Fibroblast of pulmonary artery (primary cell): Measurements from ENCODE around the gene PADI6.
A peak's percentile ranks its signal among the peaks of the same experiment; 100 is the strongest.

Experiments used
- DNase-seq: peaks from one replicate; pipeline ENCODE4 v3.0.0-alpha.2; 2010; ENCODE audit warnings: low read depth
- H3K4me3 ChIP-seq: replicated peaks from 2 replicates; pipeline ENCODE4 v1.5.1; 2011; ENCODE audit warnings: low read depth, mild to moderate bottlenecking, control low read depth, low read length, moderate library complexity
- CTCF ChIP-seq: IDR thresholded peaks from 2 replicates; pipeline ENCODE4 v1.5.1; 2011; ENCODE audit warnings: mild to moderate bottlenecking, control low read depth, low read length, inconsistent platforms; ENCODE audit errors: missing control alignments

PADI6 gene

DNA sequence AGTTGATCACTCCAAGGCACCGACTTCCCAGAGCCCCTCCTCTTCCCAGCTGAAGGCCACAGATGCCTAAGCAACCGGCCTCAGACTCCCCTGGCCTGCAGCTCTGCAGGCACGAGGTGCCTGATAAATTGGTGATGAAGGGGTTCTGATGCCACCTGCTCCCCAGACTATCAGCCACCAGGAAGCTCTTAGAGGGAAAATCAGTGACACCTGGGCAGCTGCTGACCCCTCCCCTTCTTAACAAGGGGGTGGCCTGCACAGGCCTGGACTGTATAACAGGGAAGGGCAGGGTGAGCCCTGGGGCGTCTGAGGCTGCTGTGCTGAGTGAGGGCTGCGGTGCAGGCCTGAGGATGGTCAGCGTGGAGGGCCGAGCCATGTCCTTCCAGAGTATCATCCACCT is at the start of gene PADI6:
Gene PADI6, plus strand, starts transcription at position 301 of the 400 bp plus-strand sequence. Its CDS starts 50 bp downstream, at position 351.
- no peak for DNase-seq
- no peak for TF ChIP-seq CTCF
- H3K4me3 ChIP-seq, result no peak within 1 kb of the TSS

DNA sequence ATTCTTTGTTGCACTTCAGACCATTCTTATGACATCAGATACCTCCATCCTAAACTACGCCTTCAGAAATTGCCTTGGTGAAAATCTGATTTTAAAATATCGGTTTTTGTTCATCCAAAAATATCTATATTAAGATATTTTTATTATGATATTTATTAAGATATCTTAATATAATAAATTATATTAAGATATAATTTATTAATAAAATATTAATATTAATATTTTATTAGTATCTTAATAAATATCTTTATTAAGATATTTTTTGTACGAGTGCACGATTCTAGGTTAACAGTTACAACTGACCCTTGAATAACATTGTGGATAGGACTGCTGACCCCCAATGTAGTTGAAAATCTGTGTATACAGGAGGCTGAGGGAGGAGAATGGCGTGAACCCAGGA is 43.1 kb upstream of the PADI6 start:
- TF ChIP-seq CTCF, result no peak
- DNase-seq, result no peak
- no peak overlapping the region for H3K4me3 ChIP-seq

DNA sequence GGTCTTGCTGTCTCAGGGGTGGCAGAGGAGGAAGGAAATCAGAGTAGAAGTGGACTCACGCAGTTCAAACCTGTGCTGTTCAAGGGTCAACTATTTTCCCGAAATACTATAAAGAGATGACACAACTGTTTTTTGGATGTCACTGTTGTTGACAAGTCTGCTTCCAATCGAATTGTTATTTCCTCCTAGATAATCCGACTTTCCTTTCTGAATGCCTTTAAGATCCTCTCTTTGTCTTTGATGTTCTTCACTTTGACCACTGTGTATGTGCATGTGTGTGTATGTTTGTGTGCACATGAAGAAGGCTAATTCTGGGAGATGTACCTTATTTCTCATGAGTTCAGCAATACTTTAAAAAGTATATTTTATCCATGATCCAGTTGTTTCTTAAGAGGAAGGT is 42.4 kb upstream of the PADI6 start:
- DNase-seq, result no peak
- H3K4me3 ChIP-seq, result no peak overlapping the region
- no peak for TF ChIP-seq CTCF

DNA sequence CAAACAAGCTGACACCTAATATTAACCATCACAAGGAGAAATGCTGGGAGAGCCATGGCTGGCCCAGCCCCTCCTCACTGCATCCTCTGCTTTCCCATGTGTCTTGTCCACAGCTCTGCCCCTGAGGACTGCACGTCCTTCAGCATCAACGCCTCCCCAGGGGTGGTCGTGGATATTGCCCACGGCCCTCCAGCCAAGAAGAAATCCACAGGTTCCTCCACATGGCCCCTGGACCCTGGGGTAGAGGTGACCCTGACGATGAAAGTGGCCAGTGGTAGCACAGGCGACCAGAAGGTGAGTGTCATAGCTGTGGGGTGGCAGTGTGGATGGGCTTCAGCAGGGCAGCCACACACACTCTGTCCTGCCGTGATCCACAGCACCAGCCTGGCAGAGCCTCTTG is 41.1 kb upstream of the PADI6 start:
- no peak overlapping the region for H3K4me3 ChIP-seq
- DNase-seq, result no peak
- no peak for TF ChIP-seq CTCF

- no peak overlapping the region for H3K4me3 ChIP-seq
- DNase-seq, result no peak
- no peak for TF ChIP-seq CTCF
These were observed 38.9 kb upstream of the PADI6 start for GRCh38 chr1:17333081-17333480.

GRCh38 chr1:17335821-17336710 is 35.9 kb upstream of the PADI6 start:
- DNase-seq, result peak; percentile 61
- no peak overlapping the region for H3K4me3 ChIP-seq
- peak; percentile 92 for TF ChIP-seq CTCF
